ENCODE results near the gene PRDX6.

Gene PRDX6

DNA sequence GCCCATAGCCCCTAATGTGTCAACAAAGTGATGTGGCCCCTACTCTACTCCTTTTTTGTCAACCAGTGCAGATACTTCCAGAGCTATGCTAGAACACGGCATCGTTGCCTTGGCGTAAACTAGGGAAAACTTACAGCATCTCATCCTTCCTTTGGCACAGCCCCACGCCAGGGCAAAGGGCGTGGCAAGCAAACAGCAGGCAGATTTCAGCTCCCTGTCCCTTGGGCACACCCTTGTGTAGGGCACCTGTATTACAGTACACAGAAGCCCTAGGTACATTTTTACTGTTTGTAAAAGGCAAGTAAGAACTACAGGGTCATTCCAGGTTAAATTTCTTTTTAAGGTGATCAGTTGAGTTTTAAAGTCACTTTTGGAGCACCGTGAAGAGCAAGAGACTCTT lies 29.3 kb downstream of the PRDX6 start:
- no peak for TF ChIP-seq SIN3A (IDR thresholded peaks at IDR 0.05; ENCODE audit: borderline replicate concordance, insufficient read depth, low read length)
- no peak for TF ChIP-seq TAF1 (IDR thresholded peaks at IDR 0.05; ENCODE audit: borderline replicate concordance, insufficient read depth, low read length)
- TF ChIP-seq POLR2AphosphoS5 (IDR thresholded peaks at IDR 0.05; ENCODE audit: low read depth, low read length), result no peak
- TF ChIP-seq, protein P1, sequence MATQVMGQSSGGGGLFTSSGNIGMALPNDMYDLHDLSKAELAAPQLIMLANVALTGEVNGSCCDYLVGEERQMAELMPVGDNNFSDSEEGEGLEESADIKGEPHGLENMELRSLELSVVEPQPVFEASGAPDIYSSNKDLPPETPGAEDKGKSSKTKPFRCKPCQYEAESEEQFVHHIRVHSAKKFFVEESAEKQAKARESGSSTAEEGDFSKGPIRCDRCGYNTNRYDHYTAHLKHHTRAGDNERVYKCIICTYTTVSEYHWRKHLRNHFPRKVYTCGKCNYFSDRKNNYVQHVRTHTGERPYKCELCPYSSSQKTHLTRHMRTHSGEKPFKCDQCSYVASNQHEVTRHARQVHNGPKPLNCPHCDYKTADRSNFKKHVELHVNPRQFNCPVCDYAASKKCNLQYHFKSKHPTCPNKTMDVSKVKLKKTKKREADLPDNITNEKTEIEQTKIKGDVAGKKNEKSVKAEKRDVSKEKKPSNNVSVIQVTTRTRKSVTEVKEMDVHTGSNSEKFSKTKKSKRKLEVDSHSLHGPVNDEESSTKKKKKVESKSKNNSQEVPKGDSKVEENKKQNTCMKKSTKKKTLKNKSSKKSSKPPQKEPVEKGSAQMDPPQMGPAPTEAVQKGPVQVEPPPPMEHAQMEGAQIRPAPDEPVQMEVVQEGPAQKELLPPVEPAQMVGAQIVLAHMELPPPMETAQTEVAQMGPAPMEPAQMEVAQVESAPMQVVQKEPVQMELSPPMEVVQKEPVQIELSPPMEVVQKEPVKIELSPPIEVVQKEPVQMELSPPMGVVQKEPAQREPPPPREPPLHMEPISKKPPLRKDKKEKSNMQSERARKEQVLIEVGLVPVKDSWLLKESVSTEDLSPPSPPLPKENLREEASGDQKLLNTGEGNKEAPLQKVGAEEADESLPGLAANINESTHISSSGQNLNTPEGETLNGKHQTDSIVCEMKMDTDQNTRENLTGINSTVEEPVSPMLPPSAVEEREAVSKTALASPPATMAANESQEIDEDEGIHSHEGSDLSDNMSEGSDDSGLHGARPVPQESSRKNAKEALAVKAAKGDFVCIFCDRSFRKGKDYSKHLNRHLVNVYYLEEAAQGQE (IDR thresholded peaks at IDR 0.05; ENCODE audit: insufficient read depth in 1 of 2, low read depth in 2 of 2, low read length in 2 of 2), result no peak
- TF ChIP-seq FOXP2 (optimal IDR thresholded peaks at IDR 0.05; ENCODE audit: borderline replicate concordance, extremely low read depth, extremely low read length, insufficient read depth), result no peak

DNA sequence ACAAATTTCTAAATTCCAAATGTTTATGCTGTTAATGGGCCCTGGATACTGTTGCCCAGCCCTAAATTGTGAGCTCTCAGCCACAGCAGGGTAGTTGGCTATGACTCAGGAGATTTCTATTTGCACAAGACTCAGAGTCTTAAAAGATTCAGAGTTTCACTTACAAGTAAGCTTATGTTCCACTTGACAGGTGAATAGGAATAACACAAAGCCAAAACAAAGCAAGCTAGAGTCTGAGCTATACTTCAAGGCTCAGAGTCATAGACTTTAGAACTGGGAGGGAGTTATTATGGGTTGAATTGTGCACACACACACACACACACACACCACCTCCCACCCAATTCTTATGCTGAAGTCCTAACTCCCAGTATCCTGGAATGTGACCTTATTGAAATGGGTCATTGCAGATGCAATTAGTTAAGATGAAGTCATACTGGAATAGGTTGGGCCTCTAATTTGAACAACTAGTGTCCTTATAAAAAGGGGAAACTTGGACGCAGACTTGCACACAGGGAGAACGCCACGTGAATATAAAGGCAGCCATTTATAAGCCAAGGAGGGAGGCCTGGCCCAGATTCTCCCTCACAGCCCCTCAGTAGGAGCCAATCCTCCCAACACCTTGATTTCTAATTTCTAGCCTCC lies 30.2 kb downstream of the PRDX6 start:
- TF ChIP-seq POLR2AphosphoS5 (IDR thresholded peaks at IDR 0.05; ENCODE audit: low read depth, low read length) (no peak), SIN3A (IDR thresholded peaks at IDR 0.05; ENCODE audit: borderline replicate concordance, insufficient read depth, low read length) (no peak), TAF1 (IDR thresholded peaks at IDR 0.05; ENCODE audit: borderline replicate concordance, insufficient read depth, low read length) (no peak), FOXP2 (optimal IDR thresholded peaks at IDR 0.05; ENCODE audit: borderline replicate concordance, extremely low read depth, extremely low read length, insufficient read depth) (no peak)
- TF ChIP-seq, protein P1 (IDR thresholded peaks at IDR 0.05; ENCODE audit: insufficient read depth in 1 of 2, low read depth in 2 of 2, low read length in 2 of 2), result no peak

DNA sequence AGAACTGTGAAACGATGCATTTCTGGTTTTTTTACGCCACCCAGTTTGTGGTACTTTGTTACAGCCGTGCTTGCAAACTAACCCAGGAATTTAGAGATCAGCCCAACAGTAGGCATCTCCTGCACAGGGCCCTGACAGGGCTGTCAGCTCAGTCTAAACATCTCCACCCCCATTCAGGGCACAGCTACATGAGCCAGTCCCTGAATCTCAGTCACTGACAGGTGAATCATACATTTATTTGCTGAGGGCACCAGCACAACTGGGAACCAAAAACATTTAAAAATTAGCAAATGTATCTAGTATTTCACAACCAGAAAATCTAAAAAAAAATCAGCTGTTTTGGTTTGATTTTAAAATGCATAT lies 30.7 kb downstream of the PRDX6 start:
- no peak for TF ChIP-seq SIN3A (IDR thresholded peaks at IDR 0.05; ENCODE audit: borderline replicate concordance, insufficient read depth, low read length)
- TF ChIP-seq POLR2AphosphoS5 (IDR thresholded peaks at IDR 0.05; ENCODE audit: low read depth, low read length), result no peak
- no peak for TF ChIP-seq TAF1 (IDR thresholded peaks at IDR 0.05; ENCODE audit: borderline replicate concordance, insufficient read depth, low read length)
- no peak for TF ChIP-seq FOXP2 (optimal IDR thresholded peaks at IDR 0.05; ENCODE audit: borderline replicate concordance, extremely low read depth, extremely low read length, insufficient read depth)
- TF ChIP-seq, protein P1 (IDR thresholded peaks at IDR 0.05; ENCODE audit: insufficient read depth in 1 of 2, low read depth in 2 of 2, low read length in 2 of 2), result no peak

DNA sequence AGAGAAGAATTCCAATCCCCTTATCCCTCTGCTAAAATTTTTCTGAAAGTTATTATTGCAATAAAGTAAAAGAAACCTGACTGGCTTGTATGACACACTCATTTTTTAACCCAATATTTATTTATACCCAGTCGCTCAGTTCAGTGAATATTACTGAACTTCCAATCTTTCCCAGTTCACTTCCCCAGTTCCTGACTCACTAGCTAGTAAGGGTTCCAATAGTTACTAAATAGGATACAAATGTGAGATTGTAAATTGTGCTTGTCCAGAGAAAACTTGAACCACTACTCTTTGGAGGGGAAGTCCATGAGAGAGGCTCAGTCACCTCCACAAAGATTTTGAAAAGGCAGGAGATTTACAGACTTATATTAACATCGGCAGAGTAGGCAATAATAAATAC lies 31.4 kb downstream of the PRDX6 start:
- TF ChIP-seq SIN3A (IDR thresholded peaks at IDR 0.05; ENCODE audit: borderline replicate concordance, insufficient read depth, low read length) (no peak), POLR2AphosphoS5 (IDR thresholded peaks at IDR 0.05; ENCODE audit: low read depth, low read length) (no peak), FOXP2 (optimal IDR thresholded peaks at IDR 0.05; ENCODE audit: borderline replicate concordance, extremely low read depth, extremely low read length, insufficient read depth) (no peak), TAF1 (IDR thresholded peaks at IDR 0.05; ENCODE audit: borderline replicate concordance, insufficient read depth, low read length) (no peak)

DNA sequence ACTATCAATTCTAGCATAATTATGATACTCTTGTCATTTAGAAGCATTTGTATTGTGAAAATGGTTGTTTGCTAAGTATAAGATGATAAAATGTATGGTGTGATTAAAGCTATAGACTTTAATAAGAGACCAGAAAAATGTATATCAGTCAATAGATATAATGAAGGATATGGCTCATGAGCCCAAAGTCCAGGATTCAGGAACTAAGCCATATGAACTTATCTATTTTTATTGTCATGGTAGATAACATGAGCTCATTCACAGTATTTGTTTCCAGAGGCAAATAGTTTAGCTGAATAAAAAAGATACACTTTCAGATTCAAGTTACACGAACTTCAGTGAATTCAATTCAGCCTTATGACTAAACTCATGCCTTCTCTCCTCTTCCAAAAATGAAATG lies 32.7 kb downstream of the PRDX6 start:
- TF ChIP-seq TAF1 (IDR thresholded peaks at IDR 0.05; ENCODE audit: borderline replicate concordance, insufficient read depth, low read length) (no peak), POLR2AphosphoS5 (IDR thresholded peaks at IDR 0.05; ENCODE audit: low read depth, low read length) (no peak), SIN3A (IDR thresholded peaks at IDR 0.05; ENCODE audit: borderline replicate concordance, insufficient read depth, low read length) (no peak), FOXP2 (optimal IDR thresholded peaks at IDR 0.05; ENCODE audit: borderline replicate concordance, extremely low read depth, extremely low read length, insufficient read depth) (no peak)
- TF ChIP-seq, protein P1 (IDR thresholded peaks at IDR 0.05; ENCODE audit: insufficient read depth in 1 of 2, low read depth in 2 of 2, low read length in 2 of 2), result no peak
